HepG2 (cell line): Measurements from ENCODE around the gene GLYATL1B. TPM values are rescaled to one million over a fixed set of nuclear protein-coding genes. Genes with fewer than 3 reads are reported as not detected.

Experiments used
- ATF1 ChIP-seq: IDR thresholded peaks from 2 replicates; pipeline ENCODE4 v1.6.1; 2016; ENCODE audit warnings: mild to moderate bottlenecking, control low read depth
- CREB1 ChIP-seq, 2 experiments: fragments of 450-650 bp in 1 of 2; IDR thresholded peaks; 2 replicates each; pipeline ENCODE4 v1.6.1; 2016 to 2017; ENCODE audit warnings: control low read depth in 1 of 2, mild to moderate bottlenecking in 1 of 2, missing compliant biosample characterization in 1 of 2, missing genetic modification characterization in 1 of 2
- GMEB2 ChIP-seq: IDR thresholded peaks from 2 replicates; pipeline ENCODE4 v1.6.1; 2016; ENCODE audit warnings: missing biosample characterization, missing genetic modification reagents, low read depth
- KMT2B ChIP-seq: IDR thresholded peaks from 2 replicates; pipeline ENCODE4 v1.6.1; 2016; ENCODE audit warnings: missing genetic modification reagents, missing compliant biosample characterization
- MEIS2 ChIP-seq: sonication (generic); formaldehyde crosslinking; IDR thresholded peaks from 2 replicates; pipeline ENCODE4 v1.9.0; 2021; ENCODE audit warnings: mild to moderate bottlenecking, missing genetic modification reagents
- NFAT5 ChIP-seq: sonication (generic); formaldehyde crosslinking; IDR thresholded peaks from 2 replicates; pipeline ENCODE4 v1.4.0; 2020; ENCODE audit warnings: missing genetic modification reagents
- NFYB ChIP-seq: sonication (generic); formaldehyde crosslinking; IDR thresholded peaks from 2 replicates; pipeline ENCODE4 v1.4.0; 2020; ENCODE audit warnings: missing genetic modification reagents
- NFYC ChIP-seq: IDR thresholded peaks from 2 replicates; pipeline ENCODE4 v1.6.1; 2016; ENCODE audit warnings: missing genetic modification reagents, missing compliant biosample characterization
- PBX2 ChIP-seq: IDR thresholded peaks from 2 replicates; pipeline ENCODE4 v1.6.1; 2016; ENCODE audit warnings: control low read depth
- ZFP90 ChIP-seq: sonication (generic); formaldehyde crosslinking; IDR thresholded peaks from 2 replicates; pipeline ENCODE4 v1.8.0; 2022; ENCODE audit warnings: missing genetic modification reagents, mild to moderate bottlenecking, inconsistent platforms, borderline replicate concordance
- ZHX1 ChIP-seq: sonication (generic); formaldehyde crosslinking; IDR thresholded peaks from 2 replicates; pipeline ENCODE4 v1.8.1; 2022; ENCODE audit warnings: low read depth, mild to moderate bottlenecking, missing genetic modification reagents
- ZNF3 ChIP-seq: IDR thresholded peaks from 2 replicates; pipeline ENCODE4 v1.7.0; 2017; ENCODE audit warnings: inconsistent platforms
- ZNF639 ChIP-seq: conservative IDR thresholded peaks from 2 replicates; pipeline ENCODE4 v1.6.1; 2018; ENCODE audit warnings: missing genetic modification reagents
- ZNF724P ChIP-seq: sonication (generic); formaldehyde crosslinking; IDR thresholded peaks from 2 replicates; pipeline ENCODE4 v1.8.0; 2022; ENCODE audit warnings: missing genetic modification reagents, borderline replicate concordance
- polyA plus RNA-seq, 8 experiments: library from polyadenylated mRNA; depleted of rRNA in 3 of 8; stranded (reverse) in 7 of 8; unstranded in 1 of 8; fragments of >200 nt; fragmentation: Illumina TruSeq in 4 of 8; extraction: Trizol in 4 of 8; gene quantifications; 2 replicates each; pipeline versions ENCODE4 v1.2.1 to v1.2.3, GENCODE V29; 2011 to 2016; ENCODE audit warnings: low read depth in 4 of 8, missing spikeins in 1 of 8, mixed read lengths in 1 of 8; ENCODE audit not compliant: insufficient read depth in 1 of 8
- total RNA-seq, 5 experiments: library from RNA; depleted of rRNA; stranded (reverse); fragments of >200 nt; fragmentation: Illumina TruSeq; extraction: Trizol; gene quantifications; 2 replicates each; pipeline ENCODE4 v1.2.3, GENCODE V29; 2016; ENCODE audit warnings: low read depth in 1 of 5
- TF ChIP-seq, protein P1 (sequence below): IDR thresholded peaks from 2 replicates; pipeline ENCODE4 v1.6.1; 2012; ENCODE audit warnings: inconsistent platforms

Gene GLYATL1B
- total and polyA plus RNA-seq, 2 of the 13 experiments (the other 11 are each of a cell fraction or from before 2014, with no cell fraction given): not detected

DNA sequence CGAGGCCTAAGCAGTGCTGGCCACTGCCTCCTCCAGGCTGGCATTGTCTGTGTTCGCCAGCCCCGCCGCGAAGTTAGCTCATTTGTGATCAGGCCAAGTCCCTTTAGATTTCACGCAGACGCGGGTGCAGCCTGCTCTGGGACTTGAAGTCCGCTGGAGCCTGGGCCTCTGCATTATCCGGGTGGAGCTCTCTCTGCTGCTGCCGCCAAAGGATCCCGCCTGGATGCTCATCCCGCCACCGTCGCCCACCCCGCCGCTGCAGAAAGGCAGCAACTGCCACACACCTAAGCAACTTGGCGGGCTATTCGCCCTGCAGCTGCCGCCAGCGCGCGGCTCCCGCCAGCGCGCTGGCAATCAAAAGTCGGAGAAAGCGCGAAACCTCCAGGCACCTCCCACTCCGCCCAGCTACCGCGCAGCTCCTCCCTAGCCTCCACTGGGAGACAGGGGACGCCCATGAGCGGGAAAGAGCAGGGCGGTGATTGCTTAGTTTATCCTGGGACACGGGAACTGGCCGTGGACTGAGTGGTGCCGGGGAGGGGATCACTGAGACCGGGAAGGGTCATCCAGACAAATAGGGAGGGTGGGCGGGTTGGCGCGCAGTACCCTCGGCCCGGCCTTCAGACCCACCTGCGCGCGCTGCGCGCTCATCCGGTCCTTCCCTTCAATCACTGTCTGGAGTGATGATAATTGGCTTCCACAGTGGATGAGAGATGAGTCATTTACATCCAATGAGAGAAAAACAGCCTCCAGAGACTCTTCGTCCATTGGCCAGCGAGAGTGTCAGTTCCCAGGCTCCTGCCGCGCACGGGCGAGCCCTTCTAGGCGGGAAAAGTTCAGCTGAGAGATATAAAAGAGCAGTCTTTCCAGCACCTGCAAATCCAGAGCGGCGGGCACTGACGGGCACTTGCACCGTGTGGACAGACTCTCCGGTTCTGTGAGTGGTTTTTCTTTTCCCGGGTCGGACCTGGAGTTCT is 20.5 kb downstream of the GLYATL1B start, which contains the start of gene FAM111B (continued):
- TF ChIP-seq ZHX1 (CRISPR knock-in tag) (no peak), NFYB (CRISPR knock-in tag) (peak; percentile 92), NFAT5 (CRISPR knock-in tag) (0 out of 2 replicates have a peak, but pooled peaks have one; percentile 45), ZNF639 (CRISPR knock-in tag) (0 out of 2 replicates have a peak, but pooled peaks have one; percentile 36), ZFP90 (CRISPR knock-in tag) (no peak; the same call in 1 of the 2 replicates), MEIS2 (no peak), ATF1 (CRISPR knock-in tag) (0 out of 2 replicates have a peak, but pooled peaks have one; percentile 42), NFYC (peak; percentile 91), ZNF724P (CRISPR knock-in tag) (0 out of 2 replicates have a peak, but pooled peaks have one; percentile 44), KMT2B (peak; percentile 68; the same call in 1 of the 2 replicates), CREB1 (IDR thresholded peaks at IDR 0.05) (peak; percentile 34; the same call in 1 of the 2 replicates), CREB1 (CRISPR knock-in tag; IDR thresholded peaks at IDR 0.05) (no peak), PBX2 (CRISPR knock-in tag) (peak; percentile 90), GMEB2 (CRISPR knock-in tag) (no peak), ZNF3 (no peak)
- TF ChIP-seq, protein P1, sequence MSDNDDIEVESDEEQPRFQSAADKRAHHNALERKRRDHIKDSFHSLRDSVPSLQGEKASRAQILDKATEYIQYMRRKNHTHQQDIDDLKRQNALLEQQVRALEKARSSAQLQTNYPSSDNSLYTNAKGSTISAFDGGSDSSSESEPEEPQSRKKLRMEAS: peak; percentile 59; the same call in 1 of the 2 replicates
